ENCODE data around the gene HIVEP3. TPM values are rescaled to one million over a fixed set of nuclear protein-coding genes. Genes with fewer than 3 reads are reported as not detected.

HIVEP3 gene
- total RNA-seq, 1 donor from 2014 or later = 1.2 TPM

- no peaks in the 10 kb centered on the region for H3K9me3 Mint-ChIP-seq
- no peak for TF ChIP-seq CTCF (conservative IDR thresholded peaks at IDR 0.05)
- no peak overlapping the region for H3K4me3 Mint-ChIP-seq
- no peaks in the 10 kb centered on the region for H3K36me3 Mint-ChIP-seq (ENCODE audit: low read depth)
- H3K27ac Mint-ChIP-seq (ENCODE audit: unreplicated experiment) = no peak overlapping the region
- no peak for DNase-seq (ENCODE audit: low read depth, low spot score)
- H3K4me1 Mint-ChIP-seq = peaks cover 25% of the 10 kb centered on the region
- H3K27me3 Mint-ChIP-seq (ENCODE audit: low read depth) = no peaks in the 10 kb centered on the region
Observed at GRCh38 chr1:41500378-41500777, 418.3 kb downstream of the HIVEP3 start.

- Mint-ChIP-seq H3K4me1 (peaks cover 28% of the 10 kb centered on the region), H3K9me3 (no peaks in the 10 kb centered on the region), H3K4me3 (no peak overlapping the region), H3K27me3 (ENCODE audit: low read depth) (no peaks in the 10 kb centered on the region), H3K36me3 (ENCODE audit: low read depth) (no peaks in the 10 kb centered on the region), H3K27ac (ENCODE audit: unreplicated experiment) (no peak overlapping the region)
- no peak for TF ChIP-seq CTCF (conservative IDR thresholded peaks at IDR 0.05)
- DNase-seq (ENCODE audit: low read depth, low spot score) = no peak
Observed at GRCh38 chr1:41499591-41499990, 419.1 kb downstream of the HIVEP3 start.

- no peak for DNase-seq (ENCODE audit: low read depth, low spot score)
- no peaks in the 10 kb centered on the region for H3K27me3 Mint-ChIP-seq (ENCODE audit: low read depth)
- H3K4me1 Mint-ChIP-seq = peaks cover 29% of the 10 kb centered on the region
- H3K27ac Mint-ChIP-seq (ENCODE audit: unreplicated experiment) = no peak overlapping the region
- peak overlapping the region; percentile 74 for H3K4me3 Mint-ChIP-seq
- no peaks in the 10 kb centered on the region for H3K9me3 Mint-ChIP-seq
- H3K36me3 Mint-ChIP-seq (ENCODE audit: low read depth) = no peaks in the 10 kb centered on the region
- TF ChIP-seq CTCF (conservative IDR thresholded peaks at IDR 0.05) = no peak
Observed at GRCh38 chr1:41498804-41499203, 419.9 kb downstream of the HIVEP3 start.

GRCh38 chr1:41498391-41498790 is 420.3 kb downstream of the HIVEP3 start:
- Mint-ChIP-seq H3K27ac (ENCODE audit: unreplicated experiment) (peak overlapping the region; percentile 57), H3K27me3 (ENCODE audit: low read depth) (no peaks in the 10 kb centered on the region), H3K9me3 (no peaks in the 10 kb centered on the region), H3K4me3 (peak overlapping the region; percentile 74), H3K4me1 (peaks cover 24% of the 10 kb centered on the region), H3K36me3 (ENCODE audit: low read depth) (no peaks in the 10 kb centered on the region)
- DNase-seq (ENCODE audit: low read depth, low spot score) = no peak
- no peak for TF ChIP-seq CTCF (conservative IDR thresholded peaks at IDR 0.05)

GRCh38 chr1:41497461-41498030 is 421.2 kb downstream of the HIVEP3 start:
- H3K4me1 Mint-ChIP-seq = peaks cover 24% of the 10 kb centered on the region
- no peaks in the 10 kb centered on the region for H3K9me3 Mint-ChIP-seq
- TF ChIP-seq CTCF (conservative IDR thresholded peaks at IDR 0.05) = no peak
- H3K27me3 Mint-ChIP-seq (ENCODE audit: low read depth) = no peaks in the 10 kb centered on the region
- DNase-seq (ENCODE audit: low read depth, low spot score) = no peak
- H3K4me3 Mint-ChIP-seq = peak overlapping the region; percentile 66
- no peaks in the 10 kb centered on the region for H3K36me3 Mint-ChIP-seq (ENCODE audit: low read depth)
- H3K27ac Mint-ChIP-seq (ENCODE audit: unreplicated experiment) = no peak overlapping the region

Measured in neural crest cell (in vitro differentiated cells).